ENCODE data around the gene DRC3. TPM values are rescaled to one million over a fixed set of nuclear protein-coding genes. Genes with fewer than 3 reads are reported as not detected.

Gene DRC3
- total RNA-seq, 4 donors from 2014 or later = 1.1 to 3.5 (median 1.7) TPM

DNA sequence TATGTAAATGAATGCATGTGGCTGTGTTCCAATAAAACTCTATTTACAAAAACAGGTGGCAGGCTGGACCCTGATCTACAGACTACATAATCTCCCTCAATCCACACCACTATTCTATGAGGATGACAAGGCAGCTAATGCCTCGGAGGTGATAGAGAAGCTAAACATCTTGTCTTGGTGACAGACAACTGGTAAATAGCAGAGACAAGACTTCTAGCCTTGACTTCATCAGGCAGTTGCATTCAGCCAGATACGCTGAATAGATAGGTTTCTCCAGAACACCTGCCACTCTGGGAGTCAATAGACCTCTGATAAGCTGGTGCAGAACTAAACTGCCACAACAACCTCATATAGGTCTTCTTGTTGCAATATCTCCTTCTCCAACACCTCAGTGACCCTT, 63.0 kb downstream of the DRC3 start:
- Histone ChIP-seq H3K4me3 (no peak overlapping the region), H3K9me3 (no peaks in the 10 kb centered on the region), H3K27me3 (no peaks in the 10 kb centered on the region), H3K36me3 (no peaks in the 10 kb centered on the region), H3K27ac (no peak overlapping the region), H3K4me1 (peaks cover 5 to 32% (median 14%) of the 10 kb centered on the region in 3 donors)
- no peak for ATAC-seq
- WGBS, 2 donors (ENCODE audit: low coverage in 1 of 2) = 46% methylated on average over 2 of the region's 2 CpGs; no CpG with 5 or more reads in 1 of the 2 donors
- TF ChIP-seq EP300 (IDR thresholded peaks at IDR 0.05) = no peak
- no peak for TF ChIP-seq POLR2AphosphoS5 (IDR thresholded peaks at IDR 0.05)
- TF ChIP-seq POLR2A (IDR thresholded peaks at IDR 0.05) = no peak
- TF ChIP-seq, protein P1, sequence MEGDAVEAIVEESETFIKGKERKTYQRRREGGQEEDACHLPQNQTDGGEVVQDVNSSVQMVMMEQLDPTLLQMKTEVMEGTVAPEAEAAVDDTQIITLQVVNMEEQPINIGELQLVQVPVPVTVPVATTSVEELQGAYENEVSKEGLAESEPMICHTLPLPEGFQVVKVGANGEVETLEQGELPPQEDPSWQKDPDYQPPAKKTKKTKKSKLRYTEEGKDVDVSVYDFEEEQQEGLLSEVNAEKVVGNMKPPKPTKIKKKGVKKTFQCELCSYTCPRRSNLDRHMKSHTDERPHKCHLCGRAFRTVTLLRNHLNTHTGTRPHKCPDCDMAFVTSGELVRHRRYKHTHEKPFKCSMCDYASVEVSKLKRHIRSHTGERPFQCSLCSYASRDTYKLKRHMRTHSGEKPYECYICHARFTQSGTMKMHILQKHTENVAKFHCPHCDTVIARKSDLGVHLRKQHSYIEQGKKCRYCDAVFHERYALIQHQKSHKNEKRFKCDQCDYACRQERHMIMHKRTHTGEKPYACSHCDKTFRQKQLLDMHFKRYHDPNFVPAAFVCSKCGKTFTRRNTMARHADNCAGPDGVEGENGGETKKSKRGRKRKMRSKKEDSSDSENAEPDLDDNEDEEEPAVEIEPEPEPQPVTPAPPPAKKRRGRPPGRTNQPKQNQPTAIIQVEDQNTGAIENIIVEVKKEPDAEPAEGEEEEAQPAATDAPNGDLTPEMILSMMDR (IDR thresholded peaks at IDR 0.05) = no peak

DNA sequence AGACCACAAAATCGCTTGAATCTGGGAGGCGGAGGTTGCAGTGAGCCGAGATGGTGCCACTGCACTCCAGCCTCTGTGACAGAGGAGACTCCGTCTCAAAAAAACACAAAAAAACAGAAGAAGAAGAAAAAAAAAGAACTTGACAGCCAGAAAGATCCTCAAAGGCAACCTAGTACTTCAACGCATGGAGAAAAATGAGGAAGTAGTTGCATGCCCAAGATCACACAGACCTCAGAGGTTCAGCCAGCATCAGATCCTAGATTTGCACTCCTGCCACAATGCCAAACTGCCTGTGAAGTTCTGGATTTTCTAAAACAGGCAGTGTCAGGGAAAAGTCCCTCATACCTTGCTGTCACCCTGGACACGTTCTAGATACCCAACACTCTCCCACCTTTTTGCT, 64.8 kb downstream of the DRC3 start:
- Histone ChIP-seq H3K36me3 (no peaks in the 10 kb centered on the region), H3K9me3 (no peaks in the 10 kb centered on the region), H3K27ac (no peak overlapping the region), H3K27me3 (no peaks in the 10 kb centered on the region), H3K4me1 (peaks cover 5 to 50% (median 16%) of the 10 kb centered on the region in 3 donors), H3K4me3 (no peak overlapping the region)
- TF ChIP-seq, protein P1 (IDR thresholded peaks at IDR 0.05) = no peak
- TF ChIP-seq EP300 (IDR thresholded peaks at IDR 0.05) = no peak
- TF ChIP-seq POLR2A (IDR thresholded peaks at IDR 0.05) = no peak
- TF ChIP-seq POLR2AphosphoS5 (IDR thresholded peaks at IDR 0.05) = no peak
- WGBS, 2 donors (ENCODE audit: low coverage in 1 of 2) = 35 to 67% methylated on average over 2 to 6 of the region's 6 CpGs
- no peak for ATAC-seq

GRCh38 chr17:18038149-18038850, 65.6 kb downstream of the DRC3 start:
- WGBS, 2 donors (ENCODE audit: low coverage in 1 of 2) = 6 to 25% methylated on average over 4 to 10 of the region's 13 CpGs
- no peaks in the 10 kb centered on the region for H3K9me3 ChIP-seq
- H3K4me1 ChIP-seq = peaks cover 5 to 56% (median 16%) of the 10 kb centered on the region in 3 donors
- TF ChIP-seq, protein P1 (IDR thresholded peaks at IDR 0.05) = no peak
- TF ChIP-seq POLR2A (IDR thresholded peaks at IDR 0.05) = no peak
- no peak for TF ChIP-seq POLR2AphosphoS5 (IDR thresholded peaks at IDR 0.05)
- TF ChIP-seq EP300 (IDR thresholded peaks at IDR 0.05) = no peak
- ATAC-seq = no peak
- H3K36me3 ChIP-seq = no peaks in the 10 kb centered on the region
- no peaks in the 10 kb centered on the region for H3K27me3 ChIP-seq
- peak overlapping the region; percentile 22 to 90 (median 88) for H3K27ac ChIP-seq
- peak overlapping the region; percentile 75 to 92 for H3K4me3 ChIP-seq

DNA sequence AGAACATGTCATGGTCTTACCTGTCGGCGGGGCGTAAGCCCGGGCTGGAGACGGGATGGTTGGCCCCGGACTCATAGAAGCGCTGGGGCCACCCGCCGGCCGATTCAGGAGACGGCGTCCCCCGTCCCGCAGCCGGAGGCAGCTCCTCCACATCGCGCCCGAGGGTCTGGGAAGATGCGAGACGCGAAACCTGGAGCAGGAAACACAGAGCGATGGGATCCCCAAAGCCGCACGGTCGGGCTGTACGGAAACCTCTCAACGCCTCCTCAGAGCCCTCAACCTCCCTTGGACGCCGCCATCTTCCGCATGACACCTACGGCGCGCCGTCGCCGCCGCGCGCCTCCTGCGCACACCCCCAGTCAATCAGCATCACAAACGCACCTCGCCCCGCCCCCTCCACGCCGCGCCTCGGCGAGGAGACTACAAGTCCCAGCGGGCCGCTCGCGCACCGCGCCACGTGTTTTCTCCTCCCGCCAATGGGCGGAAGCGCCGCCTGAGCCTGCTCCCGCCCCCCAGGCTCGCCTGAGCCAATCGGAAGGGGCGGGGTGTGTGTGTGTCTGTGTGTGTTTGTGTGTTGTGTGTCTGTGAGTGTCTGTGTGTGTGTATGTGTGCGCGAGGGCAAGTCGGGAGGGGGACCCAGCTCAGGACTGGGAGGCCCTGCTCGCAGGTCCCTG, 66.3 kb downstream of the DRC3 start, which contains the start of the genes ATPAF2 and GID4:
Gene ATPAF2 (minus strand): TSS at position 308 of the 674 bp plus-strand sequence. CDS start 155 bp downstream, at position 153.
Gene GID4 (plus strand): TSS at position 548 of the 674 bp plus-strand sequence. CDS start 57 bp downstream, at position 605.
- ATAC-seq = peak; percentile 99
- Histone ChIP-seq H3K27me3 (no peaks in the 10 kb centered on the region), H3K4me1 (peaks cover 5 to 56% (median 16%) of the 10 kb centered on the region in 3 donors), H3K9me3 (no peaks in the 10 kb centered on the region), H3K36me3 (peaks cover 0 to under 1% of the 10 kb centered on the region in 2 donors), H3K27ac (peak within 1 kb of the TSS; percentile 40 to 90 (median 88)), H3K4me3 (peak within 1 kb of the TSS; percentile 75 to 92)
- TF ChIP-seq POLR2AphosphoS5 (IDR thresholded peaks at IDR 0.05) = peak; percentile 90
- TF ChIP-seq EP300 (IDR thresholded peaks at IDR 0.05) = no peak
- TF ChIP-seq, protein P1 (IDR thresholded peaks at IDR 0.05) = peak in 3 of 4 experiments; percentile 12 to 22 (median 16)
- peak in 1 of 2 donors; percentile 18 for TF ChIP-seq POLR2A (IDR thresholded peaks at IDR 0.05)
- 0% methylated on average over 5 of the region's 67 CpGs; no CpG with 5 or more reads in 1 of the 2 donors for WGBS, 2 donors (ENCODE audit: low coverage in 1 of 2)

All from gastroesophageal sphincter (tissue), 4 donors.